ENCODE data around the gene TMPRSS6.

DNA sequence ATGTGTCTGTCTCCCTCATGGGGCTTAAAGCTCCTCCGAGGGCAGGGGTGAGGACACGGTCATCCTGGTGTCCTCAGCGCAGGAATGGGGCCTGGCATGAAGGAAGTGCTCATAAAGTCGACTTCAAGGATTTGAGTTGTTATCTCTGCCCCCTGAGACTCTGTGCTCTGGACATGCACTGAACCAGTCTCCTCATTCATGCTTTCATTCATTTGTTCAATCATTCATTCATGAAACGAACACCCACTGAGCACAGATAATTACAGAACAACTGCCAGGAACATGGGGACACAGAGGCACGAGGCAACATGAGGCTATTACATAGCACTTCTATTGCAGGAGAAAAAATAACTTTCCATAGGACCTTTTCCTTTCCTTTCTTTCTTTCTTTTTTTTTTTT, 16.5 kb downstream of the TMPRSS6 start:
- TF ChIP-seq HDAC2 (IDR thresholded peaks at IDR 0.05; ENCODE audit: borderline replicate concordance in 1 of 2, low read depth in 2 of 2, low read length in 2 of 2) (no peak), EP300 (IDR thresholded peaks at IDR 0.05; ENCODE audit: borderline replicate concordance in 1 of 2, low read depth in 2 of 2, low read length in 2 of 2) (no peak), POLR2AphosphoS5 (IDR thresholded peaks at IDR 0.05; ENCODE audit: low read depth, low read length) (no peak), GABPA (IDR thresholded peaks at IDR 0.05; ENCODE audit: borderline replicate concordance, insufficient read depth, low read length) (no peak), POLR2A (IDR thresholded peaks at IDR 0.05; ENCODE audit: control extremely low read depth in 1 of 2, low read depth in 2 of 2, low read length in 2 of 2) (no peak), CHD2 (IDR thresholded peaks at IDR 0.05; ENCODE audit: low read length) (no peak), SP1 (IDR thresholded peaks at IDR 0.05; ENCODE audit: low read depth, low read length) (no peak), JUND (IDR thresholded peaks at IDR 0.05; ENCODE audit: low read length) (no peak), ASH2L (IDR thresholded peaks at IDR 0.05; ENCODE audit: low read length) (no peak)
- TF ChIP-seq, protein P1, sequence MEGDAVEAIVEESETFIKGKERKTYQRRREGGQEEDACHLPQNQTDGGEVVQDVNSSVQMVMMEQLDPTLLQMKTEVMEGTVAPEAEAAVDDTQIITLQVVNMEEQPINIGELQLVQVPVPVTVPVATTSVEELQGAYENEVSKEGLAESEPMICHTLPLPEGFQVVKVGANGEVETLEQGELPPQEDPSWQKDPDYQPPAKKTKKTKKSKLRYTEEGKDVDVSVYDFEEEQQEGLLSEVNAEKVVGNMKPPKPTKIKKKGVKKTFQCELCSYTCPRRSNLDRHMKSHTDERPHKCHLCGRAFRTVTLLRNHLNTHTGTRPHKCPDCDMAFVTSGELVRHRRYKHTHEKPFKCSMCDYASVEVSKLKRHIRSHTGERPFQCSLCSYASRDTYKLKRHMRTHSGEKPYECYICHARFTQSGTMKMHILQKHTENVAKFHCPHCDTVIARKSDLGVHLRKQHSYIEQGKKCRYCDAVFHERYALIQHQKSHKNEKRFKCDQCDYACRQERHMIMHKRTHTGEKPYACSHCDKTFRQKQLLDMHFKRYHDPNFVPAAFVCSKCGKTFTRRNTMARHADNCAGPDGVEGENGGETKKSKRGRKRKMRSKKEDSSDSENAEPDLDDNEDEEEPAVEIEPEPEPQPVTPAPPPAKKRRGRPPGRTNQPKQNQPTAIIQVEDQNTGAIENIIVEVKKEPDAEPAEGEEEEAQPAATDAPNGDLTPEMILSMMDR (IDR thresholded peaks at IDR 0.05; ENCODE audit: control extremely low read depth in 1 of 3, insufficient read depth in 1 of 3, low read depth in 1 of 3, low read length in 3 of 3) = no peak
- TF ChIP-seq, protein P2, sequence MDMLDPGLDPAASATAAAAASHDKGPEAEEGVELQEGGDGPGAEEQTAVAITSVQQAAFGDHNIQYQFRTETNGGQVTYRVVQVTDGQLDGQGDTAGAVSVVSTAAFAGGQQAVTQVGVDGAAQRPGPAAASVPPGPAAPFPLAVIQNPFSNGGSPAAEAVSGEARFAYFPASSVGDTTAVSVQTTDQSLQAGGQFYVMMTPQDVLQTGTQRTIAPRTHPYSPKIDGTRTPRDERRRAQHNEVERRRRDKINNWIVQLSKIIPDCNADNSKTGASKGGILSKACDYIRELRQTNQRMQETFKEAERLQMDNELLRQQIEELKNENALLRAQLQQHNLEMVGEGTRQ (IDR thresholded peaks at IDR 0.05; ENCODE audit: low read length) = no peak
- TF ChIP-seq, protein P3, sequence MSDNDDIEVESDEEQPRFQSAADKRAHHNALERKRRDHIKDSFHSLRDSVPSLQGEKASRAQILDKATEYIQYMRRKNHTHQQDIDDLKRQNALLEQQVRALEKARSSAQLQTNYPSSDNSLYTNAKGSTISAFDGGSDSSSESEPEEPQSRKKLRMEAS (IDR thresholded peaks at IDR 0.05) = no peak
